GM03348 (cell line): Measurements from ENCODE around the gene TSPAN32.
"Not testable (repeated sequence)": the region's sequence is repeated elsewhere in the genome, so short reads cannot be mapped to it uniquely, and the experiment has no call there.

Experiments used
- DNase-seq: peaks from one replicate; pipeline ENCODE4 v3.0.0; 2012; ENCODE audit warnings: low spot score

TSPAN32 gene

GRCh38 chr11:2315395-2316168 lies 13.8 kb downstream of the TSPAN32 start:
- no peak for DNase-seq

GRCh38 chr11:2316169-2316962 lies 14.6 kb downstream of the TSPAN32 start:
- DNase-seq = no peak

- DNase-seq = no peak
These were observed 15.1 kb downstream of the TSPAN32 start for GRCh38 chr11:2316963-2317244.

- DNase-seq = no peak
These were observed 15.7 kb downstream of the TSPAN32 start for GRCh38 chr11:2317354-2318050.

GRCh38 chr11:2318123-2318522 lies 16.3 kb downstream of the TSPAN32 start:
- DNase-seq = no peak

GRCh38 chr11:2318707-2319106 lies 16.9 kb downstream of the TSPAN32 start:
- no peak for DNase-seq

GRCh38 chr11:2319791-2320472 lies 18.1 kb downstream of the TSPAN32 start:
- DNase-seq = no peak

- DNase-seq = no peak
These were observed 18.9 kb downstream of the TSPAN32 start for GRCh38 chr11:2320568-2321310.

- no peak for DNase-seq
These were observed 19.5 kb downstream of the TSPAN32 start for GRCh38 chr11:2321311-2321683.

GRCh38 chr11:2325123-2325522 lies 23.3 kb downstream of the TSPAN32 start:
- no peak for DNase-seq

- DNase-seq = peak; percentile 63
These were observed 23.9 kb downstream of the TSPAN32 start for GRCh38 chr11:2325719-2326118.

GRCh38 chr11:2327032-2327431 lies 25.2 kb downstream of the TSPAN32 start:
- DNase-seq = no peak

- DNase-seq = no peak
These were observed 26.2 kb downstream of the TSPAN32 start for GRCh38 chr11:2328021-2328420.

GRCh38 chr11:2328656-2329354 lies 27.0 kb downstream of the TSPAN32 start:
- no peak for DNase-seq

- DNase-seq = no peak
These were observed 27.7 kb downstream of the TSPAN32 start for GRCh38 chr11:2329551-2329950.

- DNase-seq = no peak
These were observed 28.9 kb downstream of the TSPAN32 start for GRCh38 chr11:2330696-2331095.

- no peak for DNase-seq
These were observed 29.6 kb downstream of the TSPAN32 start for GRCh38 chr11:2331404-2331803.

- DNase-seq = not testable (repeated sequence)
These were observed 30.8 kb downstream of the TSPAN32 start for GRCh38 chr11:2332569-2332968.

- DNase-seq = not testable (repeated sequence)
These were observed 31.8 kb downstream of the TSPAN32 start for GRCh38 chr11:2333486-2334205.

- not testable (repeated sequence) for DNase-seq
These were observed 33.5 kb downstream of the TSPAN32 start for GRCh38 chr11:2335286-2335685.
